Measurements from ENCODE around the gene TMEM131L.
"Not testable (repeated sequence)": the region's sequence is repeated elsewhere in the genome, so short reads cannot be mapped to it uniquely, and the experiment has no call there.

Gene TMEM131L

DNA sequence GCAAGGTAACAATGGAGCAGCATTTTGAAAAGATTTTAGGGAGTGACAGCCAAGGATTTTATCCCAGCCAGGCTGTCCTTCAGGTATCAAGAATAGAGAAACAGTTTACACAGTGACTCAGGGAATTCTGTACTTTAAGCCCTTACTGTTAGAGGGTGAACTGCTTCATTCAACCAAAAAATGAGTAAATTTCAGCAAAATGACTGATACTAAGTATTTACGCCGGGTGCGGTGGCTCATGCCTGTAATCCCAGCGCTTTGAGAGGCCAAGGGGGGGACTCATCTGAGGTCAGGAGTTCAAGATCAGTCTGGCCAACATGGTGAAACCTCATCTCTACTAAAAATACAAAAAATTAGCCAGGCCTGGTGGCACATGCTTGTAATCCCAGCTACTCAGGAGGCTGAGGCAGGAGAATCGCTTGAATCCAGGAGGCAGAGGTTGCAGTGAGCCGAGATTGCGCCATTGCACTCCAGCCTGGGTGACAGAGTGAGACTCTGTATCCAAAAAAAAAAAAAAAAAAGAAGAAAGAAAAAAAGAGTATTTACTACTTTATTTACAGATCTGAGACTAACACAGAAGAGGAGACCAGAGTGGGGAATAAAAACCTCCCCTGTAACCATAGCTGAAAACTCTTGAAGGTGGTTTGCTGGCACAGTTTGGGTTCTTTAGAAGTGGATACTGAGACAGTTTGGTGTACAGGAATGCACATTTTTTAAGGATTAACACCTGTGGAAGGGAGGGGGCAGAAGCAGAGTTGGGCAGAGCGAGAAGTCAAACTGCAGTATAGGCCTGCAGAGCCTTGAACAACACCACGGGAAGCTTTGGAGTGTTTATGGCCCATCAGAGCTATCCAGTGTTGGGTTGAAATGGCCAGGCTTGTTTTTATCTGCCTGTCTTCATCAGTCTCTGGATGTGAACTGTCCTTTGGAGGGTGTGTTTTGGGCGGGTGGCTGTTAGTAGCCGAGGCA is 40.5 kb downstream of the TMEM131L start:
- in situ Hi-C loops (cut with HindIII; ENCODE audit: low sequenced_read_pairs), result no loop called here
- no peak for DNase-seq (ENCODE audit: low read depth, low spot score)
- TF ChIP-seq, protein P1, sequence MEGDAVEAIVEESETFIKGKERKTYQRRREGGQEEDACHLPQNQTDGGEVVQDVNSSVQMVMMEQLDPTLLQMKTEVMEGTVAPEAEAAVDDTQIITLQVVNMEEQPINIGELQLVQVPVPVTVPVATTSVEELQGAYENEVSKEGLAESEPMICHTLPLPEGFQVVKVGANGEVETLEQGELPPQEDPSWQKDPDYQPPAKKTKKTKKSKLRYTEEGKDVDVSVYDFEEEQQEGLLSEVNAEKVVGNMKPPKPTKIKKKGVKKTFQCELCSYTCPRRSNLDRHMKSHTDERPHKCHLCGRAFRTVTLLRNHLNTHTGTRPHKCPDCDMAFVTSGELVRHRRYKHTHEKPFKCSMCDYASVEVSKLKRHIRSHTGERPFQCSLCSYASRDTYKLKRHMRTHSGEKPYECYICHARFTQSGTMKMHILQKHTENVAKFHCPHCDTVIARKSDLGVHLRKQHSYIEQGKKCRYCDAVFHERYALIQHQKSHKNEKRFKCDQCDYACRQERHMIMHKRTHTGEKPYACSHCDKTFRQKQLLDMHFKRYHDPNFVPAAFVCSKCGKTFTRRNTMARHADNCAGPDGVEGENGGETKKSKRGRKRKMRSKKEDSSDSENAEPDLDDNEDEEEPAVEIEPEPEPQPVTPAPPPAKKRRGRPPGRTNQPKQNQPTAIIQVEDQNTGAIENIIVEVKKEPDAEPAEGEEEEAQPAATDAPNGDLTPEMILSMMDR (IDR thresholded peaks at IDR 0.05; ENCODE audit: low read depth, low read length), result no peak
- no peak overlapping the region for H3K4me3 ChIP-seq (ENCODE audit: low read depth, low read length)

DNA sequence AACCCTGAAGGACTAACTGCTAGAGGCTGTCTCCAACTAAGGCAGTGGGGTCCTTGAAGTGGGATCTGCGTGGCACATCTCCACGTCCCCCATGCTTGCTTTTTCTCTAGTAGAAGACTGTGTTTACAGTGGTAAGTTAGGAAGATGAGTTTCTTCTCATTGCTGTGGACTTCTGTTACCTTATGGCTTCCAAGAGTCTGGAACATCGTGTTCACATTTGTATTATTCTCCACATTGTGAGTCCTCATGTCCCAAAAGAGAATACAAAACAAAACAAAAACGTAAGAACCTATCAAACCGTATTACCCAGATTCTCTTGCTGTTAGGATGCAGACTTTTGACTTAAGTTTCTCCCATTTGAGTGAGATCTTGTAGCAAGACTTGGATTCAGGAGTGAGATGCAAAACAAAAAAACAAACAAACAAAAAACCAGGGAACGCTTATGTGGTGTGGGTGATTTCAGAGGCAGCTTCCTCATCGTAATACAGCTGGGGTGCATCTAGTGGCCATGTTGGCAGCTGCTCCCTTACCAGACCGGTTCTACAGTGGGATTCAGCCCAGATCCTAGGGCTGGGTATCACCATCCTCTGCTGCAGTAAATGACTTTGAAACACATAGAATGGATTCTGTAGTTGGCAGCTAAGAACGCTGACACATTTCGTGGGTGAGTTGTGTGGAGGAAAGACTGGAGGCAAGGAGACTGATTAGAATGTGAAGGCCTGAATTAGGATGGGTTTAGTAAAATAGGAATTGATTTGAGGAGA is 41.3 kb downstream of the TMEM131L start:
- in situ Hi-C loops (cut with HindIII; ENCODE audit: low sequenced_read_pairs), result no loop called here
- H3K4me3 ChIP-seq (ENCODE audit: low read depth, low read length), result no peak overlapping the region
- no peak for DNase-seq (ENCODE audit: low read depth, low spot score)
- TF ChIP-seq, protein P1 (IDR thresholded peaks at IDR 0.05; ENCODE audit: low read depth, low read length), result no peak

DNA sequence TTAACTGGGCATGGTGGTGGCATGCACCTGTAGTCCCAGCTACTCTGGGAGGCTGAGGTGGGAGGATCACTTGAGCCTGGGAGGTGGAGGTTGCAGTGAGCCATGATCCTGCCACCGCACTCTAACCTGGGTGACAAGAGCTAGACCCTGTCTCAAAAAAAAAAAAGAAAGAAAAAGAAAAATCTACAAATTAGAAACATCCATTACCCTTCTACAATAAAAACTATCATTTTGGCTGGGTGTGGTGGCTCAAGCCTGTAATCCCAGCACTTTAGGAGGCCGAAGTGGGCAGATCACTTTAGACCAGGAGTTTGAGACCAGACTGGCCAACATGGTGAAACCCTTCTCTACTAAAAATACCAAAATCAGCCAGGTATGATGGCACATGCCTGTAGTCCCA is 43.1 kb downstream of the TMEM131L start:
- H3K4me3 ChIP-seq (ENCODE audit: low read depth, low read length); in situ Hi-C loops (cut with HindIII; ENCODE audit: low sequenced_read_pairs); DNase-seq (ENCODE audit: low read depth, low spot score): not testable (repeated sequence)

DNA sequence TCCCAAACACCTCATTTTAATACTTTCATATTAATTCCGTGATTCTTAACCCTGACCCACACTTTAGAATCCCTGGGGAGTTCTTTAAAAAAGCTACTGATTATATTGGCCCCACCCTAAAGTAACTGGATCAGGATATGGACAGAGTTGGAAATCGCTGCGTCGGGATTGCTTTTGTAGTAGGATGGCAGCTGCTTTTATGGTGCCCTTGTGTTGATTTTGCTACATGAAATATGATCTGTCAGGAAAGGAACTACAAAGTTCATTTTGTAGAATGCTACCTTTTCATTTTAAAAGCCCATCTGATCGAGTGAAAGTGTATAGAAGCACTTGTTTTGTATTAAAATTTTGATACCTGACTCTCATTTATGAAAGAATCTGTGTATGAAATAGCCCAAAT is 43.6 kb downstream of the TMEM131L start:
- in situ Hi-C loops (cut with HindIII; ENCODE audit: low sequenced_read_pairs), result no loop called here
- TF ChIP-seq, protein P1 (IDR thresholded peaks at IDR 0.05; ENCODE audit: low read depth, low read length), result no peak
- H3K4me3 ChIP-seq (ENCODE audit: low read depth, low read length), result no peak overlapping the region
- no peak for DNase-seq (ENCODE audit: low read depth, low spot score)

DNA sequence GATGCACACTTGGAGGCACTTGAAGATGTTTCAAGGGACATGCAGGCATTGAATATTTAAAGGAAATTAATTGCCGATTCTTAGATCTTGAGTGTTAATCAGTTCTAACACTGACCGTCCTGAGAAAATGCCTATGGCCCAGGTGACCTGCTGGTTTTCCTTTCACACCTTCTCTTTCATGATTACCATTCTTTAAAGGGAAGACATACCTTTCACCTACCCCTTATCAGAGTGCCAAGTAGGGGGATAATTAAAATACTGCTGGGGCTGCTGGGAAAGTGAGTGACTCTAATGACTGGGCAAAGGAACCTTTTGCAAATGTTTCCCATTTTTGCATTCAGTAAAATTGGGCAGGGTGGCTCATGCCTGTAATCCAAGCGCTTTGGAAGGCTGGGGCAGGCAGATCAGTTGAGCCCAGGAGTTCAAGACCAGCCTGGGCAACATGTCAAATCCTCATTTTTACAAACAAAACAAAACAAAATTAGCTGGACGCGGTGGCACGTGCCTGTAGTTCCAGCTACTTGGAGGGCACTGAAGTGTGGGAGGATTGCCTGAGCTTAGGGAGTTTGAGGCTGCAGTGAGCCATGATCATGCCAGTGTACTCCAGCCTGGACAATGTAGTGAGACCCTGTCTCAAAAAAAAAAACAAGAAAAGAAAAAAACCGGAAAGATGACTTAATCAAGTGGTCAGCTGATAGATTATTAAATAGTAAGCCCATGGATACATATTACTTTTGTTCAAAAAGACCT is 44.3 kb downstream of the TMEM131L start:
- DNase-seq (ENCODE audit: low read depth, low spot score), result no peak

DNA sequence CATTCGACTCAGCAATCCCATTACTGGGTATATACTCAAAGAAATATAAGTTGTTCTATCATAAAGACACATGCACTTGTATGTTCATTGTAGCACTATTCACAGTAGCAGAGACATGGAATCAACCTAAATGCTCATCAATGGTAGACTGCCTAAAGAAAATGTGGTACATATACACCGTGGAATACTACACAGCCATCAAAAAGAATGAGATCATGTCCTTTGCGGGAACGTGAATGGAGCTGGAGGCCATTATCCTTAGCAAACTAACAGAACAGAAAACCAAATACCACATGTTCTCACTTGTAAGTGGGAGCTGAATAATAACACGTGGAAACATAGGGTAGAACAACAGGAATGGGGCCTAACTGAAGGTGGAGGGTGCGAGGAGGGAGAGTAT is 44.9 kb downstream of the TMEM131L start:
- no peak overlapping the region for H3K4me3 ChIP-seq (ENCODE audit: low read depth, low read length)
- in situ Hi-C loops (cut with HindIII; ENCODE audit: low sequenced_read_pairs), result no loop called here
- TF ChIP-seq, protein P1 (IDR thresholded peaks at IDR 0.05; ENCODE audit: low read depth, low read length), result no peak
- no peak for DNase-seq (ENCODE audit: low read depth, low spot score)

More for the DNA sequence above, 44.3 kb downstream of the TMEM131L start:
- TF ChIP-seq, protein P1 (IDR thresholded peaks at IDR 0.05; ENCODE audit: low read depth, low read length), result no peak
- no peak overlapping the region for H3K4me3 ChIP-seq (ENCODE audit: low read depth, low read length)
- in situ Hi-C loops (cut with HindIII; ENCODE audit: low sequenced_read_pairs), result no loop called here
